ENCODE results near the gene ALDOC. TPM values are rescaled to one million over a fixed set of nuclear protein-coding genes. Genes with fewer than 3 reads are reported as not detected.

The ALDOC gene
- total and polyA plus RNA-seq, 10 donors, result 16.9 to 64.4 (median 31.6) TPM

DNA sequence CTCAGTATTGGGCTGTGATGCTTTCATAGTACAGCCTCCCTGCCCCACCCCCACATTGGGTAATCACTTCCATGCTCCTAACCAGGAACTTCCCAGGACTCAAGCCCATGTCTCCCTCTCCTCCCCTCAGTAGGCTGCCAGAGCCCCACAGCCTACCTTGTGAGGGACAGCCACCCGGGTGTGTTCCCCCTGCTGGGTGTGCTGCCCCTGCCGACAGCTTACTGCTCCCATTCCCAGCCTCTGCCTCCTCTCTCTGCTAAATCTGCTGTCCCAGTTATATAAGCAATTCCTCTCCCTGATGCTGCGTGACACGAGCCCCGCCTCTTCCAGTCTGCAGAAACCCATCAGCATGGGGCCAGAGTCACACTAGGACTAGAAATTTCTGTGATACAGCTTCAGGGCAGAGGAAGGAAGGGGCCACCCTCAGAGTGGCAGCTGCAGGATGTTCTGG, 37.3 kb upstream of the ALDOC start, which contains the start of gene RSKR:
RSKR (minus strand) TSS at position 255 of the 451 bp plus-strand sequence; CDS start at position 231, 24 bp downstream.
- no peak for DNase-seq
- H3K4me3 ChIP-seq, result no peak within 1 kb of the TSS
- peaks cover 12 to 98% (median 65%) of the 10 kb centered on the region in 6 donors for H3K36me3 ChIP-seq
- intact Hi-C loops (cut with DNase I; ENCODE audit: low total_unique reads), result loop anchor here (5.0 kb wide), 2 partner anchors 67 to 122 kb away; no protein-coding TSS in a partner anchor
- H3K27me3 ChIP-seq (replicated peaks in 1 of 7), result no peaks in the 10 kb centered on the region
- H3K4me1 ChIP-seq, result peaks cover 0 to 31% (median 6%) of the 10 kb centered on the region in 6 donors
- peak in 1 of 3 donors; percentile 37 for TF ChIP-seq POLR2AphosphoS5 (IDR thresholded peaks at IDR 0.05)
- no peak for TF ChIP-seq CTCF (IDR thresholded peaks at IDR 0.05 in 8 of 11, conservative IDR thresholded peaks at IDR 0.05 in 3 of 11)
- 53 to 66% (median 62%) methylated on average over 5 of the region's 5 CpGs for WGBS, 5 donors
- no peaks in the 10 kb centered on the region for H3K9me3 ChIP-seq
- peak within 1 kb of the TSS in 1 of 8 donors; percentile 31 for H3K27ac ChIP-seq

GRCh38 chr17:28612936-28613872, 36.5 kb upstream of the ALDOC start:
- Histone ChIP-seq H3K4me1 (peaks cover 0 to 31% (median 6%) of the 10 kb centered on the region in 6 donors), H3K27ac (peak overlapping the region in 1 of 8 donors; percentile 31), H3K4me3 (no peak overlapping the region), H3K9me3 (no peaks in the 10 kb centered on the region), H3K27me3 (replicated peaks in 1 of 7) (no peaks in the 10 kb centered on the region), H3K36me3 (peaks cover 9 to 92% (median 58%) of the 10 kb centered on the region in 6 donors)
- intact Hi-C loops (cut with DNase I; ENCODE audit: low total_unique reads), result loop anchor here (5.0 kb wide), 2 partner anchors 66 to 121 kb away; no protein-coding TSS in a partner anchor
- peak; percentile 43 for DNase-seq
- WGBS, 5 donors, result 80 to 88% (median 82%) methylated on average over 5 to 6 of the region's 6 CpGs
- peak in 10 of 11 experiments; percentile 24 to 75 (median 65) for TF ChIP-seq CTCF (IDR thresholded peaks at IDR 0.05 in 8 of 11, conservative IDR thresholded peaks at IDR 0.05 in 3 of 11)
- no peak for TF ChIP-seq POLR2AphosphoS5 (IDR thresholded peaks at IDR 0.05)

DNA sequence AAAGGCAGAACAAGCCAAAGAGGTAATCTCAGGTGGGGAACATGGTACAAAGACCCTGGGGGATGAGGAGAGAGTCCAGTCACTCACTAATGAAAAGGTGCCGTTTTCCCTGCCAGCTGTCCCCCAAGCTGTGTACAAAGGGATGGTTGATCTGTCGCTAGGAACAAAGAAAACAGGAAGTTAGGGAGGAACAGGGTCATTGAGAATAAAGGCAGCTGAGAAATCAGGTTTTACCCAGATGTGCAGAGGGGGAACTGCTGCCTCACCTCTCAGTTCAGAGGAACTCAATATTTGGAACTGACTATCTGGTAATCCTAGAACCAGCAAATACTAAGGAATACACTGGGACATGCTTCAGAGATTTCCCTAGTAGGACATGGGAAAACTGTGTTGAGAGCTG, 35.8 kb upstream of the ALDOC start:
- H3K36me3 ChIP-seq, result peaks cover 9 to 85% (median 51%) of the 10 kb centered on the region in 6 donors
- peak overlapping the region in 2 of 8 donors; percentile 16 to 31 for H3K27ac ChIP-seq
- intact Hi-C loops (cut with DNase I; ENCODE audit: low total_unique reads), result loop anchor here (5.0 kb wide), 2 partner anchors 65 to 120 kb away; no protein-coding TSS in a partner anchor
- peaks cover 0 to 31% (median 6%) of the 10 kb centered on the region in 6 donors for H3K4me1 ChIP-seq
- no peaks in the 10 kb centered on the region for H3K27me3 ChIP-seq (replicated peaks in 1 of 7)
- no peaks in the 10 kb centered on the region for H3K9me3 ChIP-seq
- DNase-seq, result no peak
- TF ChIP-seq POLR2A (IDR thresholded peaks at IDR 0.05) (no peak), POLR2AphosphoS5 (IDR thresholded peaks at IDR 0.05) (peak in 1 of 3 donors; percentile 6), CTCF (IDR thresholded peaks at IDR 0.05 in 8 of 11, conservative IDR thresholded peaks at IDR 0.05 in 3 of 11) (no peak)
- 17 to 28% (median 24%) methylated on average over 2 of the region's 2 CpGs for WGBS, 5 donors
- no peak overlapping the region for H3K4me3 ChIP-seq
